Measurements from ENCODE around the gene ACTL7B.

DNA sequence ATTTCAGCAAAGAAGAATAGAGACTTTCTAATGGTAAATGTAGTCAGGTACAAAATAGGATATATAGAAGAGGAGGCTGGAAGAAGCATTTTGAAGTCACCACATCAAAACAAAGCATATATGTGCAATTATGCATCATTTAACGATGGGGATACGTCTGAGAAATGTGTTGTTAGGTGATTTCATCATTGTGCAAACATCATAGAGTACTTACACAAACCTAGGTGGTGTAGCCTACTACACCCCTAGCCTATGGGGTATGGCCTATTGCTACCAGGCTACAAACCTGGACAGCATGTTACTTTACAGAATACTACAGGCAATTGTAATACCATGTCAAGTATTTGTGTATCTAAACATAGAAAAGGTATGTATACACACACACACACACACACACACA, 49.7 kb upstream of the ACTL7B start:
- TF ChIP-seq, protein P1, sequence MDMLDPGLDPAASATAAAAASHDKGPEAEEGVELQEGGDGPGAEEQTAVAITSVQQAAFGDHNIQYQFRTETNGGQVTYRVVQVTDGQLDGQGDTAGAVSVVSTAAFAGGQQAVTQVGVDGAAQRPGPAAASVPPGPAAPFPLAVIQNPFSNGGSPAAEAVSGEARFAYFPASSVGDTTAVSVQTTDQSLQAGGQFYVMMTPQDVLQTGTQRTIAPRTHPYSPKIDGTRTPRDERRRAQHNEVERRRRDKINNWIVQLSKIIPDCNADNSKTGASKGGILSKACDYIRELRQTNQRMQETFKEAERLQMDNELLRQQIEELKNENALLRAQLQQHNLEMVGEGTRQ (IDR thresholded peaks at IDR 0.05; ENCODE audit: low read depth, low read length) = no peak
- TF ChIP-seq CTCF (conservative IDR thresholded peaks at IDR 0.05; ENCODE audit: low read depth, low read length) (no peak), SMC3 (IDR thresholded peaks at IDR 0.05; ENCODE audit: low read depth, low read length) (no peak)

Measured in IMR-90 (cell line).